Stimulated activated CD4-positive, alpha-beta T cell treated with anti-CD3 and anti-CD28 coated beads, Interleukin-15, amount 100 ng/mL, for 48 hours (primary cell): ENCODE data around the gene LEPR.
"Not testable (repeated sequence)": the region's sequence is repeated elsewhere in the genome, so short reads cannot be mapped to it uniquely, and the experiment has no call there.

Source experiments
- DNase-seq, 2 donors: peaks; one replicate each; pipeline ENCODE4 v3.0.0-alpha.2; 2020; ENCODE audit warnings: low read depth in 2 of 2

LEPR gene

GRCh38 chr1:65420590-65421350 is at the start of gene LEPR, which contains the start of gene LEPROT:
Gene LEPR (plus strand): TSS chr1:65420668. CDS start chr1:65565566, 144,898 bp downstream.
Gene LEPROT (plus strand): TSS chr1:65420668. CDS start chr1:65420725, 57 bp downstream.
- no peak for DNase-seq

- DNase-seq, result no peak
These were observed 48.9 kb upstream of the LEPR start for GRCh38 chr1:65371544-65371943.

GRCh38 chr1:65372557-65372956 is 47.9 kb upstream of the LEPR start:
- no peak for DNase-seq

- no peak for DNase-seq
These were observed 42.8 kb upstream of the LEPR start for GRCh38 chr1:65377496-65378246.

GRCh38 chr1:65378247-65378946 is 42.1 kb upstream of the LEPR start:
- DNase-seq, result no peak

- DNase-seq, result not testable (repeated sequence)
These were observed 36.0 kb upstream of the LEPR start for GRCh38 chr1:65384426-65384825.

- DNase-seq, result no peak
These were observed 34.0 kb upstream of the LEPR start for GRCh38 chr1:65386439-65386838.

- DNase-seq, result no peak
These were observed 32.6 kb upstream of the LEPR start for GRCh38 chr1:65387821-65388220.

GRCh38 chr1:65388908-65389695 is 31.4 kb upstream of the LEPR start:
- DNase-seq, result no peak

- no peak for DNase-seq
These were observed 28.0 kb upstream of the LEPR start for GRCh38 chr1:65392497-65392896.

GRCh38 chr1:65393347-65393746 is 27.1 kb upstream of the LEPR start:
- peak in 1 of 2 donors; percentile 12 for DNase-seq

GRCh38 chr1:65393928-65394327 is 26.5 kb upstream of the LEPR start:
- no peak for DNase-seq

GRCh38 chr1:65395887-65396612 is 24.4 kb upstream of the LEPR start:
- DNase-seq, result no peak

- DNase-seq, result no peak
These were observed 22.4 kb upstream of the LEPR start for GRCh38 chr1:65398083-65398482.

GRCh38 chr1:65399003-65399402 is 21.5 kb upstream of the LEPR start:
- DNase-seq, result no peak

GRCh38 chr1:65401612-65402011 is 18.9 kb upstream of the LEPR start:
- no peak for DNase-seq

GRCh38 chr1:65404941-65405340 is 15.5 kb upstream of the LEPR start:
- no peak for DNase-seq

- DNase-seq, result no peak
These were observed 12.6 kb upstream of the LEPR start for GRCh38 chr1:65407877-65408276.

- DNase-seq, result no peak
These were observed 11.2 kb upstream of the LEPR start for GRCh38 chr1:65409314-65409713.

- no peak for DNase-seq
These were observed 10.6 kb upstream of the LEPR start for GRCh38 chr1:65409816-65410326.
